ENCODE measurements around the gene MTF2.

DNA sequence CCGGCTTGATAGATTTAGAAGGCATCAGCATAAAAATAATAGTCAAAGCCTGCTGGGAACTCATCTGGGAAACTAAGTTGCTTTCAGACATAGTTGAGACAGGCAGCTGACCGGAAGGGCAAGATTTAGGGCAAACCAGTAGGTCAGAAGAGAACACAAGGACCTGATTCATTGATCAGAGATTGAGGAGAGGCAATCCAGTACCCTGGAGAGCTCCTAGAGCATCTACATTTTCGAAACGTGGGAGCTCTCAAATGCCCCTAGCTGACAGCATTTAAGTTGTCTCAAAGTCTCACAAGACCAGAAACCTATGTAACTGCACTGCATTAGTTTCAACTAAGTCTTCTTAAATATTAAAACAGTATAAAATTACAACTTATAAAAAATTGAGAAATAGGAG, 22.9 kb upstream of the MTF2 start:
- no peak for TF ChIP-seq POLR2A (IDR thresholded peaks at IDR 0.05)
- TF ChIP-seq CTCF (IDR thresholded peaks at IDR 0.05): no peak
- TF ChIP-seq EP300 (IDR thresholded peaks at IDR 0.05): no peak
- TF ChIP-seq POLR2AphosphoS5 (IDR thresholded peaks at IDR 0.05): no peak

Measured in gastroesophageal sphincter (tissue), 3 donors.